K562 (cell line): ENCODE data around the gene FIBP. TPM values are rescaled to one million over a fixed set of nuclear protein-coding genes. Genes with fewer than 3 reads are reported as not detected.

ENCODE experiments used
- ATF1 ChIP-seq, 2 experiments: fragments of 450-650 bp in 1 of 2; IDR thresholded peaks; 2 replicates each; pipeline ENCODE4 v1.6.1; 2016; ENCODE audit warnings: missing compliant biosample characterization in 1 of 2, missing genetic modification characterization in 1 of 2
- BRF2 ChIP-seq: IDR thresholded peaks from 3 replicates; pipeline ENCODE4 v1.6.1; 2011; ENCODE audit warnings: borderline replicate concordance, mild to moderate bottlenecking; ENCODE audit not compliant: insufficient read length, insufficient read depth
- E2F3 ChIP-seq: fragments of 250-450 bp; sonication (Bioruptor Pico); IDR thresholded peaks from 2 replicates; pipeline ENCODE4 v1.4.0; 2020; ENCODE audit warnings: mild to moderate bottlenecking
- ETV1 ChIP-seq: fragments of 450-650 bp; conservative IDR thresholded peaks from 2 replicates; pipeline ENCODE4 v1.6.1; 2016; ENCODE audit warnings: missing genetic modification characterization, control low read depth, low read depth, missing compliant biosample characterization
- HLTF ChIP-seq: fragments of 450-650 bp; IDR thresholded peaks from 2 replicates; pipeline ENCODE4 v1.6.1; 2016
- NBN ChIP-seq: fragments of 450-650 bp; IDR thresholded peaks from 2 replicates; pipeline ENCODE4 v1.6.1; 2016; ENCODE audit warnings: low read depth, mild to moderate bottlenecking
- POLR2G ChIP-seq: fragments of 200-400 bp; formaldehyde crosslinking; IDR thresholded peaks from 2 replicates; pipeline ENCODE4 v1.6.1; 2017; ENCODE audit warnings: low read depth, mild to moderate bottlenecking, antibody characterized with exemption, low read length, moderate library complexity
- RBFOX2 ChIP-seq: fragments of 200-400 bp; formaldehyde crosslinking; IDR thresholded peaks from 2 replicates; pipeline ENCODE4 v1.6.1; 2017; ENCODE audit warnings: low read depth, mild to moderate bottlenecking, low read length, moderate library complexity
- RERE ChIP-seq: sonication (generic); formaldehyde crosslinking; IDR thresholded peaks from 2 replicates; pipeline ENCODE4 v1.8.0; 2023; ENCODE audit warnings: missing genetic modification reagents, mild to moderate bottlenecking, borderline replicate concordance
- RFX7 ChIP-seq: fragments of 250-450 bp; sonication (Bioruptor Pico); IDR thresholded peaks from 2 replicates; pipeline ENCODE4 v1.5.1; 2021; ENCODE audit warnings: mild to moderate bottlenecking
- SIRT6 ChIP-seq: IDR thresholded peaks from one replicate; pipeline ENCODE4 v1.6.1; 2012; ENCODE audit warnings: low read depth, mild to moderate bottlenecking, control low read depth, inconsistent platforms, low read length, moderate library complexity
- SNIP1 ChIP-seq: fragments of 450-650 bp; IDR thresholded peaks from 2 replicates; pipeline ENCODE4 v1.7.1; 2017; ENCODE audit warnings: low read depth, mild to moderate bottlenecking
- SREBF1 ChIP-seq: fragments of 150-350 bp; IDR thresholded peaks from 2 replicates; pipeline ENCODE4 v1.6.1; 2014; ENCODE audit warnings: antibody characterized with exemption, low read depth, low read length, borderline replicate concordance
- SRSF1 ChIP-seq: fragments of 200-400 bp; formaldehyde crosslinking; IDR thresholded peaks from 2 replicates; pipeline ENCODE4 v1.6.1; 2017; ENCODE audit warnings: mild to moderate bottlenecking, low read depth, low read length, moderate library complexity
- STAT5B ChIP-seq: fragments of 250-450 bp; sonication (Bioruptor Pico); IDR thresholded peaks from 2 replicates; pipeline ENCODE4 v1.8.0; 2021; ENCODE audit warnings: mild to moderate bottlenecking, inconsistent platforms
- TRIM24 ChIP-seq, 2 experiments: fragments of 450-650 bp; IDR thresholded peaks; 2 replicates each; pipeline ENCODE4 v1.6.1; 2016
- ZBTB1 ChIP-seq: sonication (generic); formaldehyde crosslinking; IDR thresholded peaks from 2 replicates; pipeline ENCODE4 v1.8.1; 2023; ENCODE audit warnings: missing genetic modification reagents, low read depth, mild to moderate bottlenecking, borderline replicate concordance
- ZBTB34 ChIP-seq: fragments of 250-450 bp; sonication (Bioruptor Pico); IDR thresholded peaks from 2 replicates; pipeline ENCODE4 v1.8.0; 2021; ENCODE audit warnings: mild to moderate bottlenecking, moderate library complexity
- ZEB2 ChIP-seq: fragments of 450-650 bp; IDR thresholded peaks from 2 replicates; pipeline ENCODE4 v1.6.1; 2016
- ZNF165 ChIP-seq: fragments of 250-450 bp; sonication (Bioruptor Pico); IDR thresholded peaks from 2 replicates; pipeline ENCODE4 v1.4.0; 2020; ENCODE audit warnings: borderline replicate concordance
- ZNF408 ChIP-seq: fragments of 250-450 bp; sonication (Bioruptor Pico); IDR thresholded peaks from 2 replicates; pipeline ENCODE4 v1.4.0; 2020; ENCODE audit warnings: low read depth, mild to moderate bottlenecking, moderate library complexity
- polyA plus RNA-seq, 8 experiments: library from polyadenylated mRNA; depleted of rRNA in 4 of 8; stranded (reverse) in 5 of 8; unstranded in 3 of 8; fragments of >200 nt; fragmentation: Nextera tagmentation in 2 of 8; fragmentation: Illumina TruSeq in 1 of 8; extraction: Ambion mirVana in 2 of 8; extraction: Trizol in 1 of 8; gene quantifications; 2 replicates each; pipeline versions ENCODE4 v1.2.1 to v1.2.3, GENCODE V29; 2011 to 2014; ENCODE audit warnings: inconsistent platforms in 1 of 8, missing spikeins in 1 of 8
- total RNA-seq, 7 experiments: library from RNA; depleted of rRNA in 6 of 7; stranded (reverse); fragments of >200 nt in 6 of 7; fragmentation: Illumina TruSeq in 2 of 7; extraction: Trizol in 2 of 7; gene quantifications; 2 replicates each; pipeline versions ENCODE4 v1.2.1 to v1.2.3, GENCODE V29; 2011 to 2021; ENCODE audit warnings: low replicate concordance in 1 of 7

Gene FIBP
- total and polyA plus RNA-seq, 9 of the 15 experiments (the other 6 are each of a cell fraction or from before 2014, with no cell fraction given) = 41.2 to 79.2 (median 48.6) TPM

- TF ChIP-seq POLR2G (peak; percentile 93), RBFOX2 (peak; percentile 91), ZNF408 (CRISPR knock-in tag) (no peak), RFX7 (no peak), SNIP1 (no peak), TRIM24 (IDR thresholded peaks at IDR 0.05) (peak in 1 of 2 experiments; percentile 38; a peak in 1 of 4 replicates), ZBTB1 (CRISPR knock-in tag) (no peak), ATF1 (CRISPR knock-in tag; IDR thresholded peaks at IDR 0.05) (no peak), ATF1 (tag; IDR thresholded peaks at IDR 0.05) (peak; percentile 85), RERE (CRISPR knock-in tag) (no peak), SIRT6 (no peak), ZNF165 (CRISPR knock-in tag) (0 out of 2 replicates have a peak, but pooled peaks have one; percentile 57), ZBTB34 (CRISPR knock-in tag) (no peak), ZEB2 (no peak), HLTF (no peak), SRSF1 (no peak), NBN (no peak), STAT5B (CRISPR knock-in tag) (no peak), BRF2 (no peak), ETV1 (peak; percentile 26; the same call in 1 of the 2 replicates), E2F3 (CRISPR knock-in tag) (peak; percentile 60; the same call in 1 of the 2 replicates), SREBF1 (no peak)
Observed at GRCh38 chr11:65890324-65891218, 2.3 kb upstream of the FIBP start, which contains the start of gene CCDC85B (continued).
